ENCODE data around the gene DPP3.

Gene DPP3

DNA sequence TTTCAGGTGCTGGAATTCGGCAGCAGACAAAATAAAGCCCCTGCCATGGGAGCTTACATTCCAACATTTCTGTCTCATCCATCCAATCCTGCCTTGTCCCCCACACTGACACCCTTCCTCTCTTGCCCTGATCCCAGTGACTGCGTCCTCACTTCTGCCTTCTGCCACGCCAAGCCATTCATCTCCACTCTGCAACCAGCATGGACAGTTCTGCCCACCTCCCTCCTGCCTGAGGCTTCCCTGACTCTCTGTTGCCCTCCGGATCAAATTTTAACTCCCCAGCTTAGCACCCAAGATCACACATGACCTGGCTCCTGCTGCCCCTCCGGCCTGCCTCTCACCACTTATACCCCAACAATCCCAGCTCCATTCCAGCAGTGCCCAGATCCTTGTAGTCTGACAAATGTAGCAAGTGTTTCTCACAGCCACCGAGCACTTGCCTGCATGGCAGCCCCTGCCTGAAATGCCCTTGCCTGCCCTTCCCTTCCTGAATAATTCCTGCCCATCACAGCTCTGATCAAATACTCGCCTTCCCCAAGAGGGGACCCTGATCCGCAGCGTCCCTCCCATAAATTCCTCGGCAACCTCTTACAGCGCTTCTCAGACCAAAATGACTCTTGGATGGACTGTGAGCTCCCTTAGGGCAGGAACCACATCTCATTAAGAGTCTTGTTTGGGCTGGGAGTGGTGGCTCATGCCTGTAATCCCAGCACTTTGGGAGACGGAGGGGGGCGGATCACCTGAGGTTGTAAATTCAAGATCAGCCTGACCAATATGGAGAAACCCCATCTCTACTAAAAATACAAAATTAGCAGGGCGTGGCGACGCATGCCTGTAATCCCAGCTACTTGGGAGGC is 68.8 kb downstream of the DPP3 start:
- TF ChIP-seq, protein P1, sequence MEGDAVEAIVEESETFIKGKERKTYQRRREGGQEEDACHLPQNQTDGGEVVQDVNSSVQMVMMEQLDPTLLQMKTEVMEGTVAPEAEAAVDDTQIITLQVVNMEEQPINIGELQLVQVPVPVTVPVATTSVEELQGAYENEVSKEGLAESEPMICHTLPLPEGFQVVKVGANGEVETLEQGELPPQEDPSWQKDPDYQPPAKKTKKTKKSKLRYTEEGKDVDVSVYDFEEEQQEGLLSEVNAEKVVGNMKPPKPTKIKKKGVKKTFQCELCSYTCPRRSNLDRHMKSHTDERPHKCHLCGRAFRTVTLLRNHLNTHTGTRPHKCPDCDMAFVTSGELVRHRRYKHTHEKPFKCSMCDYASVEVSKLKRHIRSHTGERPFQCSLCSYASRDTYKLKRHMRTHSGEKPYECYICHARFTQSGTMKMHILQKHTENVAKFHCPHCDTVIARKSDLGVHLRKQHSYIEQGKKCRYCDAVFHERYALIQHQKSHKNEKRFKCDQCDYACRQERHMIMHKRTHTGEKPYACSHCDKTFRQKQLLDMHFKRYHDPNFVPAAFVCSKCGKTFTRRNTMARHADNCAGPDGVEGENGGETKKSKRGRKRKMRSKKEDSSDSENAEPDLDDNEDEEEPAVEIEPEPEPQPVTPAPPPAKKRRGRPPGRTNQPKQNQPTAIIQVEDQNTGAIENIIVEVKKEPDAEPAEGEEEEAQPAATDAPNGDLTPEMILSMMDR (IDR thresholded peaks at IDR 0.05; ENCODE audit: control insufficient read depth, extremely low read depth, insufficient read depth) = no peak
- H3K4me3 ChIP-seq (ENCODE audit: low read depth, low read length) = no peak overlapping the region
- no peak for DNase-seq (ENCODE audit: low read depth)

DNA sequence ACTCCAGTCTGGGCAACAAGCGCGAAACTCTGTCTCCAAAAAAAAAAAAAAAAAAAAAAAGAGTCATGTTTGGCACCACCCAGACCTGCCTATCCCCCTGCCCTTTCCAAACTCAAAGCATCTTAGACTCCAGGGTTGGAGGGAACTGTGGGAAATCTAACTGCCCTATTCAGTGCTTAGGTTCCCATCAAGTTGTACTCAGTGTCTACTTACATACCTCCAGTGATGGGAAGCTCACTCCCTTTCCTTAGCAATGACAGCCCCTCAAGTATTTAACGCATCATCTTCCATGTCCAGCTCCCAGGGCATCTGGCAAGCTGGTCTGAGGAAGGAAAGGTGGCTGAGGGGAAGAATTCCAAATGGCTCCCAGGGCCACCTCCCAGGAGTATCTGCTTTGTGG is 69.5 kb downstream of the DPP3 start:
- TF ChIP-seq, protein P1 (IDR thresholded peaks at IDR 0.05; ENCODE audit: control insufficient read depth, extremely low read depth, insufficient read depth) = no peak
- DNase-seq (ENCODE audit: low read depth) = no peak
- H3K4me3 ChIP-seq (ENCODE audit: low read depth, low read length) = no peak overlapping the region

- H3K4me3 ChIP-seq (ENCODE audit: low read depth, low read length) = no peak overlapping the region
- TF ChIP-seq, protein P1 (IDR thresholded peaks at IDR 0.05; ENCODE audit: control insufficient read depth, extremely low read depth, insufficient read depth) = no peak
- DNase-seq (ENCODE audit: low read depth) = no peak
These were observed 70.7 kb downstream of the DPP3 start for GRCh38 chr11:66550887-66551286.

GRCh38 chr11:66554602-66555001 is 74.4 kb downstream of the DPP3 start:
- TF ChIP-seq, protein P1 (IDR thresholded peaks at IDR 0.05; ENCODE audit: control insufficient read depth, extremely low read depth, insufficient read depth) = no peak
- no peak overlapping the region for H3K4me3 ChIP-seq (ENCODE audit: low read depth, low read length)
- DNase-seq (ENCODE audit: low read depth) = no peak

DNA sequence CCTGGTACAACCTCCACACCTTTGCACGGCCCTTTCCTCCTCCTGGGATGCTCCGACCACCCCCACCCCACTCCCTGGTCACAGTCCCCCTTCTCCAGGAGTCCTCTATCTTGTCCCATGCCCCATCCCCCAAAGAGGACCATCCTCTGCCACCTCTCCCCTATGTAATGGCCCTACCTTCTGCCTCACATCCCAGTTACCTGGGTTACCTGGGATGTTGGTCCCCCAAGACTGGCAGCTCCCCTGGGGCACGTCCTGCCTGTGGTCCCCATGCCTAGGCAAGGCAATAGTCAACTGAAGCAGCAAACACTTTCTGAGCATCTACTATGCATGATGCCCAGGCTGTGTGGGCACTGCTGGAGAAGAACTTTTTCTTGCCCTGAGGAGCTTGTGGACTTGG is 75.2 kb downstream of the DPP3 start:
- DNase-seq (ENCODE audit: low read depth) = no peak
- TF ChIP-seq, protein P1 (IDR thresholded peaks at IDR 0.05; ENCODE audit: control insufficient read depth, extremely low read depth, insufficient read depth) = no peak
- H3K4me3 ChIP-seq (ENCODE audit: low read depth, low read length) = no peak overlapping the region

DNA sequence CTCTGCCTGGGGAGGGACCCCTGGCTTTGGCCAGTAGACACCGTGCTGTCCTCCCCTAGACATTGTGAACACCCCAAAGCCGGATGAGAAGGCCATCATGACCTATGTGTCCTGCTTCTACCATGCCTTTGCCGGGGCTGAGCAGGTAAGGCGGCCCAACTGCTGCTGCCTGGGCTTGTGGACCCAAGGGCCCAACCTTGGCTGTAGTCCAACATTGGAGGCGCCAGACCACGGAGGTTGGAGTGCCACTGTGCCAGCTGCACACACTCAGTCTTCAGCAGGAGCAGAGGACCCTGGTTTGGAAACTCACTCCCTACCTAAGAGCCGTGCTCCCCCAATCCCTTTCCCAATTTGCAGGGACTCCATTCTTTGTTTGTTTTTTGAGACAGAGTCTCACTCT is 75.9 kb downstream of the DPP3 start:
- H3K4me3 ChIP-seq (ENCODE audit: low read depth, low read length) = no peak overlapping the region
- DNase-seq (ENCODE audit: low read depth) = no peak
- TF ChIP-seq, protein P1 (IDR thresholded peaks at IDR 0.05; ENCODE audit: control insufficient read depth, extremely low read depth, insufficient read depth) = no peak
